GM18502 (cell line): Measurements from ENCODE around the gene WDR83.
"Not testable (repeated sequence)": the region's sequence is repeated elsewhere in the genome, so short reads cannot be mapped to it uniquely, and the experiment has no call there.

Source experiments
- ATAC-seq: cut with Tn5 transposase; IDR thresholded peaks from one replicate; pipeline ENCODE4 v1.9.1; 2021; ENCODE audit warnings: mild to moderate bottlenecking; ENCODE audit not compliant: unreplicated experiment, poor library complexity

Gene WDR83

GRCh38 chr19:12681074-12681987 is 14.7 kb downstream of the WDR83 start, which contains the start of gene DHPS:
Gene DHPS, minus strand, starts transcription at chr19:12681880. Its CDS starts 114 bp downstream, at chr19:12681766.
- ATAC-seq, result peak; percentile 75

GRCh38 chr19:12685831-12686230 is 19.2 kb downstream of the WDR83 start:
- ATAC-seq, result no peak

GRCh38 chr19:12687496-12688196 is 21.0 kb downstream of the WDR83 start, which contains the start of gene GNG14:
Gene GNG14, plus strand, starts transcription at chr19:12687998. Its CDS starts 51 bp downstream, at chr19:12688049.
- no peak for ATAC-seq

GRCh38 chr19:12689012-12689411 is 22.4 kb downstream of the WDR83 start:
- no peak for ATAC-seq

GRCh38 chr19:12689581-12690216 is 23.1 kb downstream of the WDR83 start:
- ATAC-seq, result no peak

GRCh38 chr19:12692960-12693359 is 26.4 kb downstream of the WDR83 start:
- ATAC-seq, result no peak

- no peak for ATAC-seq
These were observed 28.0 kb downstream of the WDR83 start for GRCh38 chr19:12694641-12695040.

GRCh38 chr19:12695096-12695495 is 28.5 kb downstream of the WDR83 start:
- no peak for ATAC-seq

- ATAC-seq, result no peak
These were observed 28.9 kb downstream of the WDR83 start for GRCh38 chr19:12695514-12695913.

GRCh38 chr19:12695997-12696365 is 29.4 kb downstream of the WDR83 start:
- ATAC-seq, result peak; percentile 13

- ATAC-seq, result peak; percentile 77
These were observed 30.0 kb downstream of the WDR83 start, which contains the start of gene FBXW9 for GRCh38 chr19:12696366-12697335. Gene FBXW9, minus strand, starts transcription at chr19:12696631. Its CDS starts 50 bp downstream, at chr19:12696581.

- not testable (repeated sequence) for ATAC-seq
These were observed 30.8 kb downstream of the WDR83 start for GRCh38 chr19:12697425-12697824.

GRCh38 chr19:12698138-12698537 is 31.5 kb downstream of the WDR83 start:
- ATAC-seq, result no peak

GRCh38 chr19:12701596-12702282 is 35.1 kb downstream of the WDR83 start:
- no peak for ATAC-seq

- no peak for ATAC-seq
These were observed 36.4 kb downstream of the WDR83 start for GRCh38 chr19:12703046-12703445.

- no peak for ATAC-seq
These were observed 38.6 kb downstream of the WDR83 start for GRCh38 chr19:12705169-12705568.

GRCh38 chr19:12705654-12706331 is 39.2 kb downstream of the WDR83 start:
- ATAC-seq, result no peak

GRCh38 chr19:12706332-12706718 is 39.7 kb downstream of the WDR83 start:
- no peak for ATAC-seq
